ENCODE results near the gene POTEG. TPM values are rescaled to one million over a fixed set of nuclear protein-coding genes. Genes with fewer than 3 reads are reported as not detected.

Gene POTEG
- not detected in 2 replicates for total RNA-seq

GRCh38 chr14:19434241-19434640 is at the start of gene POTEG:
Gene POTEG, minus strand, starts transcription at chr14:19434341. Its CDS starts 52 bp downstream, at chr14:19434289.

All from epithelial cell of alveolus of lung (primary cell).